DND-41 (cell line): Measurements from ENCODE around the gene PYGO2.
"Not testable (repeated sequence)": the region's sequence is repeated elsewhere in the genome, so short reads cannot be mapped to it uniquely, and the experiment has no call there.

Experiments used
- ATAC-seq: fragments of 200-7000 bp; cut with Tn5 transposase; 3 replicates; pipeline ENCODE4 v1.9.1; 2021; ENCODE audit warnings: low read depth; ENCODE audit not compliant: insufficient read depth
- DNase-seq: peaks from one replicate; pipeline ENCODE4 v3.0.0-alpha.2; 2020
- H2AFZ ChIP-seq: 2 replicates; pipeline ENCODE4 v1.6.0; 2012; ENCODE audit warnings: low read depth, low read length
- H3K27ac ChIP-seq: 2 replicates; pipeline ENCODE4 v1.5.1; 2012; ENCODE audit warnings: low read length, inconsistent platforms
- H3K27me3 ChIP-seq: fragments of 200-600 bp; sonication (generic); 2 replicates; pipeline ENCODE4 v1.6.0; 2012; ENCODE audit warnings: low read length, mild to moderate bottlenecking, inconsistent platforms; ENCODE audit not compliant: insufficient read depth, poor library complexity
- H3K36me3 ChIP-seq: 2 replicates; pipeline ENCODE4 v1.5.1; 2012; ENCODE audit warnings: low read length, inconsistent platforms; ENCODE audit not compliant: insufficient read depth
- H3K4me1 ChIP-seq: 2 replicates; pipeline ENCODE4 v1.5.1; 2012; ENCODE audit warnings: mild to moderate bottlenecking, low read length; ENCODE audit not compliant: insufficient read depth
- H3K4me2 ChIP-seq: 2 replicates; pipeline ENCODE4 v1.6.0; 2012; ENCODE audit warnings: mild to moderate bottlenecking, moderate library complexity, low read length, inconsistent platforms; ENCODE audit not compliant: insufficient read depth
- H3K4me3 ChIP-seq, 2 experiments: fragments of 200-600 bp in 1 of 2; shearing (Covaris generic) in 1 of 2; 2 replicates each; pipeline ENCODE4 v1.5.1; 2012 to 2016; ENCODE audit warnings: inconsistent platforms in 2 of 2, low read length in 2 of 2, mild to moderate bottlenecking in 2 of 2, low read depth in 1 of 2, moderate library complexity in 1 of 2
- H3K79me2 ChIP-seq: 2 replicates; pipeline ENCODE4 v1.6.0; 2012; ENCODE audit warnings: low read length, inconsistent platforms; ENCODE audit not compliant: insufficient read depth
- H3K9ac ChIP-seq: 2 replicates; pipeline ENCODE4 v1.6.0; 2012; ENCODE audit warnings: low read depth, mild to moderate bottlenecking, inconsistent platforms, low read length, moderate library complexity
- H3K9me3 ChIP-seq: 2 replicates; pipeline ENCODE4 v1.5.1; 2012; ENCODE audit warnings: low read length, moderate library complexity, mild to moderate bottlenecking, inconsistent platforms; ENCODE audit not compliant: insufficient read depth, severe bottlenecking
- H4K20me1 ChIP-seq: 2 replicates; pipeline ENCODE4 v1.6.0; 2012; ENCODE audit warnings: low read length; ENCODE audit not compliant: insufficient read depth
- CTCF ChIP-seq: IDR thresholded peaks from 2 replicates; pipeline ENCODE4 v1.5.1; 2012; ENCODE audit warnings: borderline replicate concordance, low read length, moderate library complexity, mild to moderate bottlenecking; ENCODE audit not compliant: poor library complexity, severe bottlenecking; ENCODE audit errors: extremely low read depth
- EZH2 ChIP-seq: IDR thresholded peaks from 3 replicates; pipeline ENCODE4 v1.6.1; 2012; ENCODE audit warnings: borderline replicate concordance, low read depth, mild to moderate bottlenecking, moderate library complexity, low read length, inconsistent platforms; ENCODE audit not compliant: severe bottlenecking

PYGO2 gene

GRCh38 chr1:154998201-154998780 lies 36.7 kb upstream of the PYGO2 start:
- ATAC-seq (no peak), DNase-seq (no peak)
- Histone ChIP-seq H3K36me3 (no peaks in the 10 kb centered on the region), H3K4me3 (no peak overlapping the region), H4K20me1 (peaks cover 68% of the 10 kb centered on the region), H3K27ac (no peak overlapping the region), H3K9me3 (no peaks in the 10 kb centered on the region), H3K4me2 (peak overlapping the region; percentile 51; the same call in 1 of the 2 replicates), H2AFZ (no peak overlapping the region), H3K79me2 (no peaks in the 10 kb centered on the region), H3K9ac (no peak overlapping the region), H3K27me3 (peaks cover 52% of the 10 kb centered on the region), H3K4me1 (peaks cover 37% of the 10 kb centered on the region)
- TF ChIP-seq CTCF (peak; percentile 26), EZH2 (no peak)

GRCh38 chr1:154996966-154997701 lies 35.6 kb upstream of the PYGO2 start:
- Histone ChIP-seq H3K36me3 (no peaks in the 10 kb centered on the region), H3K9ac (no peak overlapping the region), H4K20me1 (peaks cover 68% of the 10 kb centered on the region), H3K4me1 (peaks cover 37% of the 10 kb centered on the region), H3K27me3 (peaks cover 45% of the 10 kb centered on the region), H2AFZ (no peak overlapping the region), H3K4me2 (no peak overlapping the region), H3K79me2 (no peaks in the 10 kb centered on the region), H3K4me3 (no peak overlapping the region), H3K27ac (no peak overlapping the region), H3K9me3 (no peaks in the 10 kb centered on the region)
- no peak for DNase-seq
- ATAC-seq, result no peak
- TF ChIP-seq CTCF (no peak), EZH2 (no peak)

GRCh38 chr1:154995301-154995983 lies 33.9 kb upstream of the PYGO2 start:
- not testable (repeated sequence) for H3K9me3 ChIP-seq, ATAC-seq, H3K9ac ChIP-seq, H3K79me2 ChIP-seq, H3K4me2 ChIP-seq, H2AFZ ChIP-seq, H3K4me3 ChIP-seq, H3K27ac ChIP-seq, H3K36me3 ChIP-seq
- peak; percentile 47 for TF ChIP-seq CTCF
- H4K20me1 ChIP-seq, result peaks cover 53% of the 10 kb centered on the region
- peak; percentile 43 for DNase-seq
- H3K27me3 ChIP-seq, result peaks cover 29% of the 10 kb centered on the region
- peaks cover 25% of the 10 kb centered on the region for H3K4me1 ChIP-seq
